CD4-positive, alpha-beta T cell treated with Interleukin-4 for 4 hours (primary cell): ENCODE measurements around the gene UNC93B1.
A peak's percentile ranks its signal among the peaks of the same experiment; 100 is the strongest.

Experiments used
- DNase-seq: peaks from one replicate; pipeline ENCODE4 v3.0.0-alpha.2; 2020

Gene UNC93B1

DNA sequence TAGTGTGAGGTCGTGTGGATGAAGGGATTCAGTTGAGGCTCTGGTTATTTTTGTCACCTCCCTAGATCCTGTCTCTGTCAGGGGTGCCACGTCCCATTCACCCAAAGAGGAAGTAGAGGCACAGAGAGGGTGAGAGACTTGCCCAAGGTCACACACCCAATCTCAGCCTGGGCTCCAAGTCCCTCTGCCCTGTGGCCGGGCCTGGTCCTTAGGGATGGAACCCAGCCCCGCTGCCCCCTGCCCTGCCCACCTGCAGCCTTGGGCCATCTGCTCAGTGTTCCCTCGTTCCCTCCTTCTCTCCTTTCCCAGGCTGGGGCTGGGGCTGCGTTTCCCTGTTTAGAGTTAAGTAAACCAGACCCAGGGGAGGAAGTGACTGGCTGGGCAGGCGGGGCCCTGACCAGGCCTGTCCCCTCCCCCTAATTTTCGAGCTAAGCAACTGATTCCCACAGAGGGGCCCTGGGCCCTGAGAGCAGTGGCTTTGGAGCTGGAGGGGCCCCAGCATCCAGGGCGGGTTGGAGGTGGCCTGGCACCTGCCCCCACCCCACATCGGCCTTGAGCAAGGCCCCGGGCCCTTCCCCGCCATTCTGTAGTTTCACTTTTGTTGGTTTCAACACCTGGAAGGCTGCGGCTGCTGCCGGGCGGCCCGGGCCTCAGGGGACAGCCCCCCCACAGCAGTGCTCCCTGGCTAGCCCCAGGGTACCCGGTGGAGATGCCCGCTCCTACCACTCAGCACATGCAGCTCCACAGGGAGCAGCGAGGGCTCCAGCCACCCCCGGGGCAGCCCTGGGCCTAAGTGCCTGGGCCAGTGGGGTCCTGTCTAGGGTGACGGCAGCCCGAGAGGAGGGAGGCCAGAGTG is 36.4 kb upstream of the UNC93B1 start:
- peak; percentile 35 for DNase-seq

DNA sequence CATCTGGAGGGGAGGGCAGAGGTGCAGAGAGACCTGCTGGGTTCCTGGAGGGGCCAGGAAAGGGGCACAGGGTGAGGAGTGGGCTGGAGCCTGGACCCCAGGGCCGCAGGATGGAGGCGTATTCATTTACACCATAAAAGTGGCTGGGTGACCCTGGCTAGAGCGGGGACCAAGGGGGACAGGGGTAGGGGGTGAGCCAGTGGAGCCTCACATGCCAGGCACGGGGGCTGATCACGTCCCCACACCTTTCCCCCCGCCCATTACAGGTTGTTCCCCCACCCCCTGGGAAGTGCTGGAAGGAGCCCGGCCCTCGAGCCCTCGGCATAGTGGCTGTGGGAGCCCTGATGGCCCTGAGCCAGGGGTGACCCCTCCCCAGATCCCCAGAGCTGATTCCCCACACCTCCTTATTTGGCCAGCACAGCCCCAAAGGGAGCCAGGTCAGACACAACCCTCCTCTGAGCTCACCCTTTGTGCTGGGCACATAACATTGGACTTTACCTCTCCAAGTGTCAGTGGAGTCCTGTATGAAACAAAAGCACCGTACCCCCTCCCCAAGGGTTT is 35.7 kb upstream of the UNC93B1 start:
- no peak for DNase-seq

DNA sequence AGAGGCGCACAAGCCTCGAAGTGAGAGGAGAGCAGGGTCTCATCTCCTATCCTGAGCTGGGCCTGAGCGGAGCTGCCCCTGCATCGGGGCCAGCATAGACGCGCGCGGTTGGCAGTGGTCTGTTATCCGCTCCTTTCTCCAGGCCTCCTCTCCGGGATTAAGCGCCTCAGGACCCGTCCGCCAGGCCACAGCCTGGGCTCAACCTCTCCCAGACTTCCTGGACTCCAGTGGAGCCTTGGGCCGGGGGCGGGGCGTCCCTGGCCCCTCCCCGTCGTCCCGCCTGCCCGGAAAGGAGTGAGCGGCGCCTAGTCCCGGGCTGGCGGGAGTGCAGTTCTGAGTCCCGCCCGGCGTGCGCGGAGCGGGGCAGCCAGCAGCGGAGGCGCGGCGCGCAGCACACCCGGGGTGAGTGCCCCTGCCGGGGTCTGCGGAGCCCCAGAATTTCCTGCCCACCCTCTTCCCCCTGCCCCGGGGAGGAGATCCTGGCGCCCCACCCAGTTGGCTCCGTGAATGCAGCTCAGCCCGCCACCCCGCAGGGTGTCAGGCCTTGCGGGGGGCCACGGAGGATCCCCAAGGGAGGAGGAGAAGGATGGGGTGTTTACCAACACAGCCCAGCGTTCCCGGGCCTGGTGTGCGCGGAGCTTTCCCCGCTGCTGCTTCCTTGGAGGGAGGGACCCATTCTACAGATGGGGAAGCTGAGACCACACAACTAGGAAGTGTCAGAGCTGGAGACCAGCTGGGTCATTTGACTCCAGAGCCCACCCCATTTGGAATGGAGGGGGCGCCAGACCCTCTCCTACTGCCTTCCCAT is 35.0 kb upstream of the UNC93B1 start, which contains the start of gene TCIRG1:
Gene TCIRG1 (plus strand): TSS at position 308 of the 808 bp plus-strand sequence. CDS start 2,247 bp downstream, outside the sequence.
- peak; percentile 43 for DNase-seq

DNA sequence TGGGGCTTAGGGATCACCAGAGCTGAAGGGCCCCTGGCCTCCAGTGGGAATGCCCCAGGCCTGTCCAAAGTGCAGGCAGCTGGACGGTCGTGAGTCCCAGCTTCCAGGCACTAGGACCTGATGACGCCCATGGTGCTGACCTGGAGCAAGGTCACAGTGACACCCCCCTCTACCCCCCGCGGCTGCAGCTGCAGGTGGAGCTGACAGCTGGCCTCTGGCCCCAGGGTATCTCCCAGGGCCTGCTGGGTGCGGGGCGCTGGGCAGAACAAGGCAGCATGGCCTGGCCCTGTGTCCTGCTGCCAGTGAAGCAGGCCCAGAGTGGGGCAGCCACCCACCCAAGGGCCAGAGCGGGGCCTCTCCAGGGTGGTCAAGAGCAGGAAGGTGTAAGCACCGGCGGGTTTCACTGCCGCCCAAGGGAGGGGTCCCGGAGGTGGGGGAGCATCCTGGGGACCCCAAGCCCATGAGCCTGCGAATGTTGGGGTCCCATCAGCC is 34.4 kb upstream of the UNC93B1 start:
- DNase-seq = no peak

DNA sequence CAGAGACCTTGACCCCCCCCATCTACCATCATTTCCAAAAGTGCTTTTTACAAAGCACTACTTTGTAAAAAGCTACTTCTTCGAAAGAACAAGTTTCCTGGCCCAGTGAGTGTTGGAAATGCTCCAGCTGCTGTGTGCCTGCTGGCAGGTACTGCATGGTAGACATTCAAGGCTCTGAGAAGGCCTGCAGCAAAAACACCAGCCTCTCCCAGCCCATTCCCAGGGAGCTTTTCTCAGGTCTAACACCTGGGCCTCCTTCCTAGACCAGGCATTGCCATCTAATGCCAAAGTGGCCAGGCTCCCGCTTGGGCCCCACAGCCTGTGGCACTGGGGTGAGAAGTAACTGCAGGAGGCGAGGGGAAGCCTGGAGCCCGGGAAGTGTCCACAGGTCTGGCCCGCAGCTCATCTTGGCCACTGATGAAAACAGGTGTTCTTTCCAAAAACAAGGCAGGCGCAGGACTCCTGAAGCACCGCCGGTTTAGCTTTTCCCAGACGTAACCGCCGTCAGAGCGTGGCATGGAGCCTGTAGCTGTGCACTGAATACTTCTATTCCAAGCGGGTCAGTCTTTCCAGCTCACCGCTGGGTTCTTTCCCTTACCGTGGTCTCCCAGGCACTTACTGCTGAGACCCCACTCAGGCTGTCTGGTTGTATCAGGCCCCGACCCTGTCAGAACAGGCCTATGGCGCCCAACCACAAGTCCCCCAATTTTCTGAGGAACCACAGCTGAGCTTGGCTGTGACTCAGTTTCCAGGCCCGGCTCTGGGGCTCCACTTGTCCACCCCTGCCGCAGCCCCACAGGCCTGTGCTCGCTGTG is 33.7 kb upstream of the UNC93B1 start:
- DNase-seq = no peak

DNA sequence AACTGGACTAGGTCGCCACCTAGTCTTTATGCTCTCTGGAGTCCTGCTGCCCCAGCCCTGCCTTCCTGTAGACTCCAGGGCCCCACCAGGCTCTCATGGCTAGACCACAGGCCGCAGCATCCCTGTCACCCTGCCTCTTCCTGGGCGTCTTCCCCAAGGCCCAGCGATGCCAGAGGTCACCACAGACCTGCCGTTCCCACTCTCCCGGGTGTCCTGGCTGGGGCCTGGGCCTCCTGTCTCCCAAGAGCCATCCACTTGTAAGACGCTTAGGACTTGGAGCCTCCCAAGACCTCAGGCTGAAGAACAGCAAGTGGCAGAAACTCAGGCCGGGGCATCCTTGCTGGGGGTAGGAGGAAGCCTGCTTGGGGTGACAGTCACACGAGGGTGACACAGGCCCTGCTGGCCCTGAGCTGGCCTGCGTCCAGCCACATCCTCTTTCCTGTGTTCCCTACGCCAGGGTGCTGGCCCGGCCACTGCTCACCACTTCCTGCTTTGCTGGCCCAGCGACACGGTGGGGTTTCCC is 32.9 kb upstream of the UNC93B1 start:
- peak; percentile 32 for DNase-seq

DNA sequence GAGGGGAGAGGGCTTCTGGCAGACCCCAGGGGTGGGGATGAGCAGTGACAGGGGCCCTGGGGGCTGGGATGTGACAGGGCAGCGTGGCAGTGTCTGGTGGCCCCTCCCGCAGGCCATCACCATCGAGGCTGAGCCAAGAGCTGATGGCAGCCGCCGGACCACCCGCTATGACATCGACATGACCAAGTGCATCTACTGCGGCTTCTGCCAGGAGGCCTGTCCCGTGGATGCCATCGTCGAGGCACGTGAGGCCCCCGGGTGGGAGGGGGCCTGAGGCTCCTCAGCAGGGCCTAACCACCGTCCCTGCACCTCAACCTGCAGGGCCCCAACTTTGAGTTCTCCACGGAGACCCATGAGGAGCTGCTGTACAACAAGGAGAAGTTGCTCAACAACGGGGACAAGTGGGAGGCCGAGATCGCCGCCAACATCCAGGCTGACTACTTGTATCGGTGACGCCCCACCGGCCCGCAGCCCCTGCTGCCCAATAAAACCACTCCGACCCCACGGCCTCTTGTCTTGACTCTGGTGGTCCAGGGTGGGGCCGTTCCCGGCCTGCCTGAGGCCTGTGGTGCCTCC is 32.3 kb upstream of the UNC93B1 start:
- no peak for DNase-seq

DNA sequence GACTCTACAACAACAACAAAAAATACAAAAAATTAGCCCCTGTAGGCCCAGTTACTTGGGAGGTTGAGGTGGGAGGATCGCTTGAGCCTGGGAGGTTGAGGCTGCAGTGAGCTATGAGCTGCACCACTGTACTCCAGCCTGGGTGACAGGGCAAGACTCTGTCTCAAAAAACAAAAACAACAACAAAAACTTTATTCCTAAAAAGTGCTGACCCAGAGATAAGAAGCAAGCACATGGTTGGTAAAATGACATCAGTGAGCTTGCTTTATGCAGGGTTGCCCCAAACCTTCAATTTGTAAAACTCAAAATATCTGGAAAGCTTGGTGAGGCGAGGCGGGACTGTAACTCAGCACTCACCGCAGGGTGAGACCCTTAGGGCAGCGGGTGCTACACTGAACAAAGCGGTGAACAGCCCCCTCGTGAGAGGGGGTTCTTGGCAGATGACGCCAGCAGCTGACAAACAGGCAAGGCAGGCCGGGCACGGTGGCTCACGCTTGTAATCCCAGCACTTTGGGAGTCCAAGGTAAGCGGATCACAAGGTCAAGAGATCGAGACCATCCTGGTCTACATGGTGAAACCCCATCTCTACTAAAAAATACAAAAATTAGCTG is 31.5 kb upstream of the UNC93B1 start:
- no peak for DNase-seq

DNA sequence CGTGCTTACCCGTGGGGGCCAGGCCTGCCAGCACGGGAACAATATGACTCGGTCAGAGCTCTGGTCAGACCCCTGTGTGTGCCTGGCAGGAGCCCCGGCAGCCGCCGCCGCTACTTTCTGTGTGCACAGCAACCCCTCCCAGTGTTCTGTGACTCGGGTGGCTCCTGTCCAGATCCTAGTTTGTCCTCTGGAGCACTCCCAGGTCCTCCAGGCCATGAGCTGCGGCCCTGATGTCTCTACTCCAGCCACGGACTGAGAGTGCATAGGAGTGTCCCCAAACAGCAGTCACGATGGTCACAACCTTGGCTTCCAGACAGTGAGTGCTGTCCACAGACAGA is 29.8 kb upstream of the UNC93B1 start:
- DNase-seq = no peak

DNA sequence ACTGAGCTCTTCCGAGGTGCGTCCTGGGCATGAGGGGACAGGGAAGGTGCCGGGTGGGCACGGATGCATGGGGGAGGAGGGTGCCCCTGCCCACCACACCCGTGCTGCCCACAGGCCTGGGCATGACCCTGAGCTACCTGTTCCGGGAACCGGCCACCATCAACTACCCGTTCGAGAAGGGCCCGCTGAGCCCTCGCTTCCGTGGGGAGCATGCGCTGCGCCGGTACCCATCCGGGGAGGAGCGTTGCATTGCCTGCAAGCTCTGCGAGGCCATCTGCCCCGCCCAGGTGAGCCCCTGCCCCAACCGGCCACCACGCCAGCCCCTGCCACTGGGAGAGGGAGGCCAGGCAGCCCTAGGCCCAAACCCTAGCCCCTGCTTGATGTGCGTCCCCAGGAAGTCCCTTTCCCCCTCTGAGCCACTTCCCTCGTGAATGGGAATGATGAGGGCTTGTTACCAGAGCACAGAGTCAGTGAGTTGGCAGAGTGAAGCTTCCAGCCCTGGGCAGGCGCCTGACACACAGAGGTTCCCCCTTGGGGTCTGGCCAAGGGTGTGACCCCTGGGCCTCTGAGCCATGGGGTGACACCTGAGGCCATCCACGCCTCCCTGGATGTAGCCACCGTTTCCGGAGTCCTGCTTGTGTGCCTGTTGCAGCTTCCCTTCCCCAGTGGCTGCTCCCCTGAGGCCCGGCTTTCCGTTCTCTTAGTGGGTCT is 29.3 kb upstream of the UNC93B1 start:
- DNase-seq = no peak

DNA sequence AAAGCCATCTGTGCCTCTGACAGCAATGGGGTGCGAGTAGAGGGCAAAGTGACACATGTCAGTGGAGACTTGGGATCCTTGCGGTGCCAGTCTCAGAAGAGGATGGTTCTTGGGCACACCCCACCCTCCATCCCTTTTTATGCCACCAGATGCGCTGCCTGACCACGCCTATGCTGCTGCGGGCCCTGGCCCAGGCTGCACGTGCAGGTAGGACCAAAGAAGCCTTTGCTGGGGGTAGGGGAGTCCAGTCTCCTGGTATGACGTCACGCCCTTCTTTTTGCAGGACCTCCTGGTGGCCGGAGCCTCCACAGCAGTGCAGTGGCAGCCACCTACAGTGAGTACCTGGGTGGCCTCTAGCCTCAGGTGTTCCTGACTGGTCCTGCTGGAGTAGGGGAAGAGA is 28.1 kb upstream of the UNC93B1 start:
- no peak for DNase-seq

DNA sequence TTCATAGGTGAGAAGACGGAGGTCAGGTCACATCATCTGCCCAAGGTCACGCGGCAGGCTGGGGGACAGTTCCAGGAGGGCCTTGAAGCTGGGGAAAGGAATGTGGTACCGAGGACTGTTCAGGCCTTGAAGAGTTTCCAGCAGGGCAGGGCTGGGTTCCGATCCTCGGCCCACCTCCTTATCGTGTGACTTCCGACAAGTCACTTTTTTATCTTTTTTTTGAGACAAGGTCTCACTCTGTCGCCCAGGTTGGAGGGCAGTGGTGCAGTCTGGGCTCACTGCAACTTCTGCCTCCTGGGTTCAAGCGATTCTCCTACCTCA is 27.2 kb upstream of the UNC93B1 start:
- no peak for DNase-seq

DNA sequence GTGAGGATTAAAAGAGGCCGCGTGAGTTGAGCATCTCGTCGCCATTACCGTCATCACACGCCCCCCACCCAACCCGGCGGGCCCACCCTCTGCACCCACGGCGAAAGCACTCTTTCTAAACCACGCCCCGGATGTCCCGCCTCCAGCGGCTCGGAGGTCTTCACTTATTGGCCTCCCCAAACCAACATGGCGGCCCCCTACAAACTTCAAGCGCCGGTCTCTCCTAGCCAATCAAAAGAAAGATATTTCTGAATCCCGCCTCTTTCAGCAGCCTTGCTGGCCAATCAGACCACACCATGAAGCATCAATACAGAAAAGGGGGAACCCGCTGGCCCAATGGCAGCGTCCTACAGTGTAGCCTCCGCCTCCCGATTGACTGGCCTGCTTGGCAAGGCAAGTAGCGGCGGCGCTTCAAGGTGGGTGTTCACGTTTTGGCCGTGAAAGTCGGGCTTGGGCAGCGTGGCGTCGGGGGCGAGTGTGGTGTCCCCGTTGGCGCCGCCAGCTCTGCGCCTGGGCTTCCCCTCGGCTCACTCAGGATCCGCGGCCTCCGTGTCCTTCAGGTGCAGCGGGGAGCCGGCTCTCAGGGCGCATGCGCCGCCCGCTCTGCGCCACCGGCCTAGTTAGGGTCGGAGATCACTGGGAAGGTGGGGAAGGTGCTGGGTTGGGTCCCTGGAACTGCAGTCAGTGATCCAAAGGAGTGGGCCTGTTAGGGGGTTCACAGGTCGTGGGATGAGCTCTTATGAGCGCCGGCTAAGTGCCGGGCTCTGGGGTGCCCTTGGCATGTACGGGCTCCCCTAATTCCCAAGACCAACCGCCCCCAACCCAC is 26.6 kb upstream of the UNC93B1 start, which contains the start of gene NDUFS8:
Gene NDUFS8 (plus strand): TSS at position 364 of the 826 bp plus-strand sequence. CDS start 1,471 bp downstream, outside the sequence.
- peak; percentile 99 for DNase-seq

DNA sequence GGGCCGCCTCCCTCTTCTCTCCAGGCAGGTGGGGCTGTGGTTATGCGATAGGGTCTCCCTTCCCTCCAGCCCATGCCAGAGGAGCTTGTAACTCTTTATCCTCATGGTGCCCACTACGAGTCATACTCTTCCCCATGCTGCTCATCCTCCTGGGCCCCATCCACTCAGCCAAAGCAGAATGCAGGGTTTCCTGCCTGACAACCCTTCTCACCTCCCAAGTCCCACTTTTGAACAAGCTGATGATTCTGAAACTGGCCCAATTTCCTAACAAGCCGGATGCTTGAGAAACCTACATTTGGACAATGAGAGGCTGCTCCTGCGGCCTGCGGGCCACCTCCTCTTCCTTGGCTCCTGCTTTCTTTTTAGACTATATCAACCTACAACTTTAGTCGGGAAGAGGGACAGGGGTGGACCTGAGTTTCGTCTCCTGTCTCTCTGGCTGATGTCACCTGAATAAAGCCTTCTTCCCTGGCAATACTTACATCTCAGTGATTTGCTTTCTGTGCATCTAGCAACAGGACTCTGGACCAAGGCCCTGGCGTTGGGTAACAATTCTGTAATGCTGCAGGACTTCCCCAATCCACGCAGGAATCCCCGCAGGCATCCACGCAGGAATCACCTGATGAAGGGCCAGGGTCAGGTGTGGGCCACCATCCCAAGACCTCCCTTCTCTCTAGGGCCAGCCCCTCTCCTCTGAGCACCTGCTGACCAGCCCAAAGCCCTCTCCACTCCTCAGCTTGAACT is 25.1 kb upstream of the UNC93B1 start:
- DNase-seq = no peak

DNA sequence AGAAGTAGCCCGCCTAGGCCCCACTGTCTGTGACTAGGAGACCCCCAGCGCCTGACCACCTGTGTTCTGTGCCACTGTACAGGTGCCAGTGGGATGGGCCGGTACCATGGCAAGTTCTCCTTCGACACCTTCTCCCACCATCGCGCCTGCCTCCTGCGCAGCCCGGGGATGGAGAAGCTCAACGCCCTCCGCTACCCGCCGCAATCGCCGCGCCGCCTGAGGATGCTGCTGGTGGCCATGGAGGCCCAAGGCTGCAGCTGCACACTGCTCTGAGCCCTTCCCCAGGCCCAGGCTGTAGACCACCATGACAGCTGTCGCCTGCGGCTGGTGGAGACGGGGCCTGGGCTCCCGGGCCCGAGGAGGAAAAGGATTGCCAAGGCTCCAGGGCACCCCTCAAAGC is 23.8 kb upstream of the UNC93B1 start:
- DNase-seq = no peak

DNA sequence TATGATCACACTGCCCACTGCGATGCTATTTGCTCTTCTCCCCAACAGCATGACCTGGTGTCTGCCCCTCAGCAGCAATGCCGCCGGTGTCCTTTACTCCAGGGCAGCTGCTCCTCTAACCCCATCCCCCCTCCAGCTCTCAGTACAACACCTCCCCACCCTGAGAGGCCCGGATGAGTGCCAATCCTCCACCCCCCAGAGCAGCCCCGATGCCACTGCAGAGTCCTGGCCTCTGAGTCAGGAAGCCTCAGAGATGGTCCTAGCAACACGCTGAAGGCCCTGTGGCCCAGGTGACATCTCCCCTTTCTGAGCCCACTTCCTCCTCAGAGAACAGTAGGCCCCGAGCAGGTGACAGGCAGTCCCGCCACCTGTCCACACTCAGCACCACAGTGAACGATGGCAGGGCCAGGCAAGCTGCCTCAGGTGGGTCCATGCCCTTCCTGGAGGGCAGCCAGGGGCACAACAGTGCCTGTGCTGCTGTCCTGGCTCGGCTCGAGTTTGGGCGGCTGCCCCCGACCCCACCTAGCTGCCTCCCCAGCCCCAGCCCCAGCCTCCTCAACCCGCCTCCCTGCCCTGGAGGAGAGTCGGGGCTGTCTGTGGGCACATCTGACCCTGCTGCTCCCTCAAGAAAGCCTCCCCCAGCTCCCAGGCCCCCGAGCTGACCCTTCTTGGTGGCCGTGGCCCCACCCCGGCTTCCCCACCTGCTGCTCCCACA is 22.7 kb upstream of the UNC93B1 start:
- DNase-seq = no peak

DNA sequence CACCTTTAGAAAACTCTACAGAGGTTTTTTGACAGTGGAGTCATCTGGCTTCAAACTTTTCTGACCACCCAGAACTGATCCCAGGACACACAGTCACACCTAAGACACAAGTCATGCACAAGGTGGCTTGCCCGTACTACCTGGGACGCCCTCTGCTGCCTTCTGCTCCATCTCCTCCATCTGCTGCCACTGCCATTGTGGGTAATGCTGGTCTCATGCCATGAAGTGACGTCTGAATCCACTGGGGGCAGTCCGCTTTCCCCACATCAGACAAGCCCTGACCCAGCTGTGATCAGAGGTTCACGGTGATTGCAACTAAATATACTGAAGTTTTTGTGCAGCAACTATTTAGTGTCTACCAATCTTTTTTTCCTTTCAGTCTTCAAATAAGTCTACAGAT is 21.1 kb upstream of the UNC93B1 start:
- DNase-seq = no peak

DNA sequence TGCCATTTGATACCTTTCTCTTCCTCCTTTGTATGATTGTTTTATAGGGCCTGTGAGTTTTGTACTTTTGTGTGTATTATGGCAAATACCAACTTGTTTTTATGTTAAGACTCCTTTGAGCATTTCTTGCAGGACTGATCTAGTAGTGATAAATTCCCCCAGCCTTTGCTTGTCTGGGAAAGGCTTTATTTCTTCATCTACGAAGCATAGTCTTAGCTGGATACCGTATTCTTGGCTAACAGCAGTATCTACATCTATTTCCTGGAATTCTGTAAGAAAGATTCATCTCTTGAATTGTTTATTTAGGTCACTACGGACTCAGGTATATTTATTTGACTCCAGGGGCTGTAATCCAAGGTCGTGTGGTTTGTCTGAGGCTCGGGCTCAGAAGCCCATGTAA is 20.6 kb upstream of the UNC93B1 start:
- no peak for DNase-seq

DNA sequence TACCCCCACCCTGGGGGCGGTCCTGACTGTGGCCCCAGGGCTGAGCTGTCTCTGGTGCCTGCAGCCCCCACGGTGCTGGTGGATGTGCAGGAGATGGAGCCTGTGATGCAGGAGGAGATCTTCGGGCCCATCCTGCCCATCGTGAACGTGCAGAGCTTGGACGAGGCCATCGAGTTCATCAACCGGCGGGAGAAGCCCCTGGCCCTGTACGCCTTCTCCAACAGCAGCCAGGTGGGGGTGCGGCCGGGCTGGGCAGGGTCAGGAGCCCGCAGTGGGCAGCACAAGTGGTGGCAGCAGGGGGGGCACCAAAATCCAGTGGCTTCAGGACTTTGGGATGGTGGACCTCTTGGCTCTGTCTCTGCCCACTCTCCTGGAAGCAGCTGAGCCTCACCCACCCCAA is 18.6 kb upstream of the UNC93B1 start:
- no peak for DNase-seq
